Thymus (tissue), 11 donors: Measurements from ENCODE around the gene KIF16B. TPM values are rescaled to one million over a fixed set of nuclear protein-coding genes. Genes with fewer than 3 reads are reported as not detected.
"Not testable (repeated sequence)": the region's sequence is repeated elsewhere in the genome, so short reads cannot be mapped to it uniquely, and the experiment has no call there.

ENCODE experiments used
- DNase-seq, 9 donors: peaks; one replicate each; pipeline ENCODE4 v3.0.0-alpha.2; 2013; ENCODE audit warnings: low spot score in 9 of 9, low read depth in 6 of 9, missing footprints in 1 of 9
- H3K27ac ChIP-seq, 2 donors: one replicate each; pipeline ENCODE4 v1.5.1; 2013; ENCODE audit warnings: control low read depth in 1 of 2, low read depth in 1 of 2, low read length in 1 of 2, mild to moderate bottlenecking in 1 of 2, moderate library complexity in 1 of 2
- H3K27me3 ChIP-seq, 2 donors: one replicate each; pipeline ENCODE4 v1.5.1; 2013; ENCODE audit warnings: low read length in 1 of 2; ENCODE audit not compliant: control insufficient read depth in 2 of 2, insufficient read depth in 1 of 2
- H3K36me3 ChIP-seq, 2 donors: one replicate each; pipeline ENCODE4 v1.5.1; 2013; ENCODE audit warnings: low read length in 1 of 2, mild to moderate bottlenecking in 1 of 2, moderate library complexity in 1 of 2; ENCODE audit not compliant: control insufficient read depth in 2 of 2, insufficient read depth in 2 of 2
- H3K4me1 ChIP-seq, 2 donors: one replicate each; pipeline ENCODE4 v1.5.1; 2013; ENCODE audit warnings: low read length in 2 of 2; ENCODE audit not compliant: control insufficient read depth in 2 of 2, insufficient read depth in 2 of 2
- H3K4me3 ChIP-seq, 2 donors: one replicate each; pipeline ENCODE4 v1.5.1; 2013; ENCODE audit warnings: low read length in 2 of 2, control low read depth in 1 of 2, mild to moderate bottlenecking in 1 of 2
- H3K9me3 ChIP-seq, 2 donors: one replicate each; pipeline ENCODE4 v1.5.1; 2013; ENCODE audit warnings: low read length in 1 of 2, mild to moderate bottlenecking in 1 of 2; ENCODE audit not compliant: control insufficient read depth in 2 of 2, insufficient read depth in 1 of 2
- WGBS: extraction: QIAGEN DNeasy Blood & Tissue Kit; methylation state at CpG from one replicate; pipeline ENCODE4 v1.1.7; 2013; 5-methylcytosine and 5-hydroxymethylcytosine counted together
- polyA plus RNA-seq: library from polyadenylated mRNA; stranded (reverse); fragments of 200-250 nt; gene quantifications from one replicate; pipeline ENCODE4 v1.2.3, GENCODE V29; 2013
- total RNA-seq: library from RNA; stranded (reverse); fragments of 120-200 nt; gene quantifications from one replicate; pipeline ENCODE4 v1.2.4, GENCODE V29; 2013
- donor health status: healthy.

Gene KIF16B
- total and polyA plus RNA-seq, 2 donors: 5.2 to 6.7 TPM

GRCh38 chr20:16262594-16262993 is 310.7 kb downstream of the KIF16B start:
- Histone ChIP-seq H3K27ac (no peak overlapping the region), H3K4me1 (no peaks in the 10 kb centered on the region), H3K4me3 (no peak overlapping the region), H3K36me3 (no peaks in the 10 kb centered on the region), H3K9me3 (peaks cover 0 to 8% of the 10 kb centered on the region in 2 donors), H3K27me3 (no peaks in the 10 kb centered on the region)
- 89% methylated on average over 5 of the region's 5 CpGs for WGBS
- no peak for DNase-seq

- WGBS: 84% methylated on average over 2 of the region's 2 CpGs
- H3K27me3 ChIP-seq: no peaks in the 10 kb centered on the region
- H3K9me3 ChIP-seq: peaks cover 0 to 8% of the 10 kb centered on the region in 2 donors
- H3K27ac ChIP-seq: no peak overlapping the region
- H3K36me3 ChIP-seq: no peaks in the 10 kb centered on the region
- no peaks in the 10 kb centered on the region for H3K4me1 ChIP-seq
- no peak for DNase-seq
- H3K4me3 ChIP-seq: no peak overlapping the region
Measured at GRCh38 chr20:16261733-16262273, 311.4 kb downstream of the KIF16B start.

- DNase-seq: no peak
- Histone ChIP-seq H3K4me1 (no peaks in the 10 kb centered on the region), H3K27me3 (no peaks in the 10 kb centered on the region), H3K36me3 (no peaks in the 10 kb centered on the region), H3K9me3 (peaks cover 0 to 8% of the 10 kb centered on the region in 2 donors), H3K27ac (no peak overlapping the region), H3K4me3 (no peak overlapping the region)
- WGBS: 80% methylated on average over 7 of the region's 7 CpGs
Measured at GRCh38 chr20:16260911-16261310, 312.3 kb downstream of the KIF16B start.

GRCh38 chr20:16260133-16260532 is 313.1 kb downstream of the KIF16B start:
- DNase-seq, H3K4me1 ChIP-seq, H3K4me3 ChIP-seq, H3K27ac ChIP-seq, H3K36me3 ChIP-seq, H3K9me3 ChIP-seq, H3K27me3 ChIP-seq: not testable (repeated sequence)
- WGBS: 80% methylated on average over 6 of the region's 12 CpGs

- no peak for DNase-seq
- Histone ChIP-seq H3K9me3 (peaks cover 0 to 4% of the 10 kb centered on the region in 2 donors), H3K36me3 (no peaks in the 10 kb centered on the region), H3K27me3 (no peaks in the 10 kb centered on the region), H3K4me3 (no peak overlapping the region), H3K4me1 (no peaks in the 10 kb centered on the region), H3K27ac (no peak overlapping the region)
- 100% methylated on average over 3 of the region's 3 CpGs for WGBS
Measured at GRCh38 chr20:16258766-16259165, 314.5 kb downstream of the KIF16B start.

GRCh38 chr20:16257813-16258430 is 315.3 kb downstream of the KIF16B start:
- H3K36me3 ChIP-seq: no peaks in the 10 kb centered on the region
- H3K4me3 ChIP-seq: no peak overlapping the region
- peaks cover 0 to 4% of the 10 kb centered on the region in 2 donors for H3K9me3 ChIP-seq
- H3K27ac ChIP-seq: no peak overlapping the region
- DNase-seq: no peak
- no peaks in the 10 kb centered on the region for H3K27me3 ChIP-seq
- WGBS: 94% methylated on average over 2 of the region's 2 CpGs
- H3K4me1 ChIP-seq: no peaks in the 10 kb centered on the region

- H3K4me3 ChIP-seq: no peak overlapping the region
- no peaks in the 10 kb centered on the region for H3K36me3 ChIP-seq
- H3K9me3 ChIP-seq: peaks cover 0 to 4% of the 10 kb centered on the region in 2 donors
- no peaks in the 10 kb centered on the region for H3K27me3 ChIP-seq
- H3K27ac ChIP-seq: no peak overlapping the region
- DNase-seq: no peak
- 94% methylated on average over 7 of the region's 7 CpGs for WGBS
- H3K4me1 ChIP-seq: no peaks in the 10 kb centered on the region
Measured at GRCh38 chr20:16257021-16257420, 316.2 kb downstream of the KIF16B start.

- no peaks in the 10 kb centered on the region for H3K9me3 ChIP-seq
- H3K4me3 ChIP-seq: no peak overlapping the region
- DNase-seq: no peak
- no peaks in the 10 kb centered on the region for H3K36me3 ChIP-seq
- H3K4me1 ChIP-seq: no peaks in the 10 kb centered on the region
- no peaks in the 10 kb centered on the region for H3K27me3 ChIP-seq
- H3K27ac ChIP-seq: no peak overlapping the region
- WGBS: 93% methylated on average over 6 of the region's 6 CpGs
Measured at GRCh38 chr20:16246870-16247269, 326.4 kb downstream of the KIF16B start.

- WGBS: 94% methylated on average over 7 of the region's 7 CpGs
- DNase-seq: no peak
- no peaks in the 10 kb centered on the region for H3K36me3 ChIP-seq
Measured at GRCh38 chr20:16246291-16246690, 327.0 kb downstream of the KIF16B start.

More at GRCh38 chr20:16246291-16246690, 327.0 kb downstream of the KIF16B start:
- no peaks in the 10 kb centered on the region for H3K9me3 ChIP-seq
- no peak overlapping the region for H3K4me3 ChIP-seq
- no peak overlapping the region for H3K27ac ChIP-seq
- H3K27me3 ChIP-seq: no peaks in the 10 kb centered on the region
- H3K4me1 ChIP-seq: no peaks in the 10 kb centered on the region
